Measurements from ENCODE around the gene MAB21L4.

MAB21L4 gene

GRCh38 chr2:240928476-240929363 is 32.8 kb upstream of the MAB21L4 start:
- Mint-ChIP-seq H3K27ac (no peak overlapping the region), H3K9me3 (ENCODE audit: low read depth) (no peaks in the 10 kb centered on the region), H3K27me3 (no peaks in the 10 kb centered on the region), H3K4me1 (ENCODE audit: low read depth) (no peaks in the 10 kb centered on the region), H3K4me3 (no peak overlapping the region), H3K36me3 (no peaks in the 10 kb centered on the region)

- H3K27ac Mint-ChIP-seq = no peak overlapping the region
- no peaks in the 10 kb centered on the region for H3K27me3 Mint-ChIP-seq
- H3K4me1 Mint-ChIP-seq (ENCODE audit: low read depth) = no peaks in the 10 kb centered on the region
- no peaks in the 10 kb centered on the region for H3K36me3 Mint-ChIP-seq
- no peak overlapping the region for H3K4me3 Mint-ChIP-seq
- no peaks in the 10 kb centered on the region for H3K9me3 Mint-ChIP-seq (ENCODE audit: low read depth)
Measured at GRCh38 chr2:240927390-240927781, 31.4 kb upstream of the MAB21L4 start.

GRCh38 chr2:240926516-240927389 is 30.8 kb upstream of the MAB21L4 start:
- Mint-ChIP-seq H3K27ac (no peak overlapping the region), H3K36me3 (no peaks in the 10 kb centered on the region), H3K4me1 (ENCODE audit: low read depth) (no peaks in the 10 kb centered on the region), H3K27me3 (no peaks in the 10 kb centered on the region), H3K9me3 (ENCODE audit: low read depth) (no peaks in the 10 kb centered on the region), H3K4me3 (no peak overlapping the region)

GRCh38 chr2:240925568-240926515 is 29.9 kb upstream of the MAB21L4 start:
- Mint-ChIP-seq H3K4me1 (ENCODE audit: low read depth) (no peaks in the 10 kb centered on the region), H3K27me3 (no peaks in the 10 kb centered on the region), H3K36me3 (no peaks in the 10 kb centered on the region), H3K4me3 (no peak overlapping the region), H3K27ac (no peak overlapping the region), H3K9me3 (ENCODE audit: low read depth) (no peaks in the 10 kb centered on the region)

- Mint-ChIP-seq H3K27ac (no peak overlapping the region), H3K4me1 (ENCODE audit: low read depth) (no peaks in the 10 kb centered on the region), H3K36me3 (no peaks in the 10 kb centered on the region), H3K9me3 (ENCODE audit: low read depth) (no peaks in the 10 kb centered on the region), H3K27me3 (no peaks in the 10 kb centered on the region), H3K4me3 (no peak overlapping the region)
Measured at GRCh38 chr2:240925191-240925567, 29.2 kb upstream of the MAB21L4 start.

- H3K27ac Mint-ChIP-seq = no peak overlapping the region
- H3K9me3 Mint-ChIP-seq (ENCODE audit: low read depth) = no peaks in the 10 kb centered on the region
Measured at GRCh38 chr2:240922982-240923537, 27.1 kb upstream of the MAB21L4 start.

GRCh38 chr2:240922245-240922981 is 26.5 kb upstream of the MAB21L4 start:
- H3K27me3 Mint-ChIP-seq = no peaks in the 10 kb centered on the region
- H3K36me3 Mint-ChIP-seq = no peaks in the 10 kb centered on the region
- no peaks in the 10 kb centered on the region for H3K4me1 Mint-ChIP-seq (ENCODE audit: low read depth)
- H3K27ac Mint-ChIP-seq = no peak overlapping the region
- no peak overlapping the region for H3K4me3 Mint-ChIP-seq
- H3K9me3 Mint-ChIP-seq (ENCODE audit: low read depth) = no peaks in the 10 kb centered on the region

More at GRCh38 chr2:240922982-240923537, 27.1 kb upstream of the MAB21L4 start:
- no peaks in the 10 kb centered on the region for H3K27me3 Mint-ChIP-seq
- no peaks in the 10 kb centered on the region for H3K36me3 Mint-ChIP-seq
- H3K4me3 Mint-ChIP-seq = no peak overlapping the region
- H3K4me1 Mint-ChIP-seq (ENCODE audit: low read depth) = no peaks in the 10 kb centered on the region

- Mint-ChIP-seq H3K36me3 (no peaks in the 10 kb centered on the region), H3K9me3 (ENCODE audit: low read depth) (no peaks in the 10 kb centered on the region), H3K4me3 (no peak overlapping the region), H3K27me3 (no peaks in the 10 kb centered on the region), H3K4me1 (ENCODE audit: low read depth) (no peaks in the 10 kb centered on the region), H3K27ac (no peak overlapping the region)
Measured at GRCh38 chr2:240921995-240922244, 26.0 kb upstream of the MAB21L4 start.

GRCh38 chr2:240921311-240921994 is 25.5 kb upstream of the MAB21L4 start:
- Mint-ChIP-seq H3K36me3 (no peaks in the 10 kb centered on the region), H3K4me1 (ENCODE audit: low read depth) (no peaks in the 10 kb centered on the region), H3K4me3 (no peak overlapping the region), H3K9me3 (ENCODE audit: low read depth) (no peaks in the 10 kb centered on the region), H3K27ac (no peak overlapping the region), H3K27me3 (no peaks in the 10 kb centered on the region)

- H3K4me1 Mint-ChIP-seq (ENCODE audit: low read depth) = no peaks in the 10 kb centered on the region
Measured at GRCh38 chr2:240920783-240921231, 24.9 kb upstream of the MAB21L4 start.

GRCh38 chr2:240919786-240920782 is 24.1 kb upstream of the MAB21L4 start:
- Mint-ChIP-seq H3K27ac (no peak overlapping the region), H3K4me3 (no peak overlapping the region), H3K36me3 (no peaks in the 10 kb centered on the region), H3K27me3 (no peaks in the 10 kb centered on the region), H3K9me3 (ENCODE audit: low read depth) (no peaks in the 10 kb centered on the region), H3K4me1 (ENCODE audit: low read depth) (peaks cover 2% of the 10 kb centered on the region)

More at GRCh38 chr2:240920783-240921231, 24.9 kb upstream of the MAB21L4 start:
- H3K36me3 Mint-ChIP-seq = no peaks in the 10 kb centered on the region
- H3K27ac Mint-ChIP-seq = no peak overlapping the region
- no peaks in the 10 kb centered on the region for H3K9me3 Mint-ChIP-seq (ENCODE audit: low read depth)
- no peaks in the 10 kb centered on the region for H3K27me3 Mint-ChIP-seq
- H3K4me3 Mint-ChIP-seq = no peak overlapping the region

- no peak overlapping the region for H3K4me3 Mint-ChIP-seq
- H3K9me3 Mint-ChIP-seq (ENCODE audit: low read depth) = no peaks in the 10 kb centered on the region
- H3K27ac Mint-ChIP-seq = no peak overlapping the region
- no peaks in the 10 kb centered on the region for H3K36me3 Mint-ChIP-seq
- H3K27me3 Mint-ChIP-seq = no peaks in the 10 kb centered on the region
- peaks cover 2% of the 10 kb centered on the region for H3K4me1 Mint-ChIP-seq (ENCODE audit: low read depth)
Measured at GRCh38 chr2:240919161-240919781, 23.3 kb upstream of the MAB21L4 start.
